Stimulated activated CD8-positive, alpha-beta memory T cell treated with anti-CD3 and anti-CD28 coated beads, Interleukin-12 subunit alpha, Interleukin-12 subunit beta, amount 100 ng/mL, for 4 hours (primary cell): ENCODE measurements around the gene PDE8A.
"Not testable (repeated sequence)": the region's sequence is repeated elsewhere in the genome, so short reads cannot be mapped to it uniquely, and the experiment has no call there.

Source experiments
- DNase-seq: peaks from one replicate; pipeline ENCODE4 v3.0.0-alpha.2; 2020; ENCODE audit warnings: low read depth

Gene PDE8A

GRCh38 chr15:85174521-85174920 is 192.9 kb downstream of the PDE8A start:
- no peak for DNase-seq

GRCh38 chr15:85177042-85177515 is 195.4 kb downstream of the PDE8A start:
- not testable (repeated sequence) for DNase-seq

DNA sequence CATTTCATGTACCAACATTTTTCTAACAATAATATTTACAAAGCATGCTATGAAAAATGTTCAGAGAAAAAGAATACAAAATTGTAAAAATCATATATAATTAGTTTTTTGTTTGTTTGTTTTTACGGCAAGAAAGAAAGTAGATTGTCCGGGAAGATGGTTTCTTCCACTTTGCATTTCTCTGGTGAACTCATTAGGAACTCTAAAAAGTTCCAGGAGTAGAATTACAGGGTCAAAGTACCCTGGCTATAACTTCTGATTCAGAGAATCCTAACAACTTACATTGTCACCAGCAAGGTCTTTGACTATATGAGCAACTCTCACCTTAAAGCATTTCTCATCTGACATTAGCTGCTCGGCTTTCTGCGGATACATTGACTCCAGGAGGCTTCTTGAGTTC is 196.7 kb downstream of the PDE8A start:
- no peak for DNase-seq

DNA sequence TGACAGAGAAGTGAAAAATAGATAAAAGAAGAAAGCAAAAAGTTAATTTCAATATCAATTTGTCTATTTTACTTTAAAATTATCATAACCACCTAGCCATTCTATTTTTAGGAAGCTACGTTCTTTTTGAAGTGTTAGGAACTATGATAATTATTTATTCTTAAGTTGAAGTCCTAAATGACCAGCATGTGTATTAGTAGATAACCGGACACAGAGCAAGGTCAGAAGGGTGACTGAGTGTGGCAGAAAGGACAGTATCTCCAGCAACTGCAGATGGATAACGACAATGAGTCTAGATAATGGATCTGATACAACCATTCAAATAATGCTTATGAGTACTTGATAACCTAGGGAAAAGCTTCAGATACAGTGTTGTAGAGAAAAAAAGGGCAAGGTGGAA is 198.0 kb downstream of the PDE8A start:
- no peak for DNase-seq

GRCh38 chr15:85185350-85185749 is 203.7 kb downstream of the PDE8A start:
- not testable (repeated sequence) for DNase-seq

DNA sequence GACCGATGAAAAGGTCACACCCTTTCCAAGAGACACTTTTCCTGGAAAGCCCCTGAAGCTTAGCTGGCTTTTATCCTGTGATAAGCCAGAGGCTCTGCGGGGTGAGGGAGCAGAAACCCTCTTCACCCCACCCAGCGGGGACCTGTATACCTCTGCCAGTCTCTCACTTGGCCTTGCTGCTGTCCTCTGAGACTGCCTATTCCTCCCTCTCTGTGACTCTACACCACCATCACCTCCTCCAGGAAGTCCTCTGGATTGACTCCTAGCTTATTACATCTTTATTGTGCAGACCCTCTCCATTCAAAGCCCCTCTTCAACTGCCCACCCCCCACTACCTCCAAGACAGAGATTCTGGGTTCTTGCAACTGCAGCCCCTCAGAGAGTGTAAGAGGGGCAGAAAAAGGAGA is 206.5 kb downstream of the PDE8A start:
- DNase-seq = not testable (repeated sequence)
